ENCODE results near the gene ARL5A.
"Not testable (repeated sequence)": the region's sequence is repeated elsewhere in the genome, so short reads cannot be mapped to it uniquely, and the experiment has no call there.

Gene ARL5A, protein sequence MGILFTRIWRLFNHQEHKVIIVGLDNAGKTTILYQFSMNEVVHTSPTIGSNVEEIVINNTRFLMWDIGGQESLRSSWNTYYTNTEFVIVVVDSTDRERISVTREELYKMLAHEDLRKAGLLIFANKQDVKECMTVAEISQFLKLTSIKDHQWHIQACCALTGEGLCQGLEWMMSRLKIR

DNA sequence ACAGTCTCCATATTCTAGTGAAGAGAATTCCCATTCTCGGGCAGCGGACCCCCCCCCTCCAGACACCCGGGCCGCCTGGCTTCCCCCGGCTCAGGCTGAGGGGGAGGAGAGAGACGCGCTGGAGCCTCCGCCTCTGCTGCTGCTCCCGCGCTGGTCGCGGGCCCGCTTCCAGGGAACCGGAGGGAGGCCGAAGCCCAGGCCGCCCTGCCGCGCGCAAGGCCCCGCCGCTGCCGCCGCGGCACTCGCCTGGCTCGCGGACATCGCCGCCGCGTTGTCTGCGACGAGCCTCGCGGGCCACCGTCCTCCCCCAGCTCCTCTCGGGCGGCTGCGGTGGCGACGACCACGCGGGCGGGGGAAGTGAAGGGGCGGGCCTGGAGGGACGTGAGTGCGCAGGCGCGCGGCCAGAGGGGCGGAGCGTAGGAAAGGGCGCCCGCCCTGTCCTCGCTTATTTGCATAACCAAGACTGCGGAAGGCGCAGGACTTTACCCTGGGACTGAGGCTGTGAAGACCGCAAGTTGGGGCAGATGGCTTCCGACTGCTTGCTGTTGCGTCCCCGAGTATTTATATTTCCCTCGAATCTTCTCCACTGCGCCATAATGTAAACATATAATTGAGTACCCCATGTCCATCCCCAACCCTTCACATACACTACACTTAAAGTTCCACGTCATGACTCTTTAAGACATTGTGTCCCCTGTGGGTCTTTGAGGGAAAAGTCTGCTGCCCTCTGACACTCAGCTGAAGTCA, at the start of gene ARL5A:
Gene ARL5A, minus strand, starts transcription at position 279 of the 747 bp plus-strand sequence. Its CDS starts 245 bp downstream, at position 34.
- TF ChIP-seq, protein P1, sequence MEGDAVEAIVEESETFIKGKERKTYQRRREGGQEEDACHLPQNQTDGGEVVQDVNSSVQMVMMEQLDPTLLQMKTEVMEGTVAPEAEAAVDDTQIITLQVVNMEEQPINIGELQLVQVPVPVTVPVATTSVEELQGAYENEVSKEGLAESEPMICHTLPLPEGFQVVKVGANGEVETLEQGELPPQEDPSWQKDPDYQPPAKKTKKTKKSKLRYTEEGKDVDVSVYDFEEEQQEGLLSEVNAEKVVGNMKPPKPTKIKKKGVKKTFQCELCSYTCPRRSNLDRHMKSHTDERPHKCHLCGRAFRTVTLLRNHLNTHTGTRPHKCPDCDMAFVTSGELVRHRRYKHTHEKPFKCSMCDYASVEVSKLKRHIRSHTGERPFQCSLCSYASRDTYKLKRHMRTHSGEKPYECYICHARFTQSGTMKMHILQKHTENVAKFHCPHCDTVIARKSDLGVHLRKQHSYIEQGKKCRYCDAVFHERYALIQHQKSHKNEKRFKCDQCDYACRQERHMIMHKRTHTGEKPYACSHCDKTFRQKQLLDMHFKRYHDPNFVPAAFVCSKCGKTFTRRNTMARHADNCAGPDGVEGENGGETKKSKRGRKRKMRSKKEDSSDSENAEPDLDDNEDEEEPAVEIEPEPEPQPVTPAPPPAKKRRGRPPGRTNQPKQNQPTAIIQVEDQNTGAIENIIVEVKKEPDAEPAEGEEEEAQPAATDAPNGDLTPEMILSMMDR (conservative IDR thresholded peaks at IDR 0.05; ENCODE audit: control insufficient read depth, insufficient read depth, low read depth, low read length) = no peak
- DNase-seq (ENCODE audit: low read depth) = peak; percentile 92
- peak within 1 kb of the TSS; percentile 97 for H3K4me3 ChIP-seq (ENCODE audit: control insufficient read depth, low read depth, low read length)

DNA sequence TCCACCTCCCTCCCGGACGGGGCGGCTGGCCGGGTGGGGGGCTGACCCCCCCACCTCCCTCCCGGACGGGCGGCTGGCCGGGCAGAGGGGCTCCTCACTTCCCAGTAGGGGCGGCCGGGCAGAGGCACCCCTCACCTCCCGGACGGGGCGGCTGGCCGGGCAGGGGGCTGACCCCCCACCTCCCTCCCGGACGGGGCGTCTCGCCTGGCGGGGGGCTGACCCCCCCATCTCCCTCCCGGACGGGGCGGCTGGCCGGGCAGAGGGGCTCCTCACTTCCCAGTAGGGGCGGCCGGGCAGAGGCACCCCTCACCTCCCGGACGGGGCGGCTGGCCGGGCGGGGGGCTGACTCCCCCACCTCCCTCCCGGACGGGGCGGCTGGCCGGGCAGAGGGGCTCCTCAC, 47.4 kb upstream of the ARL5A start:
- not testable (repeated sequence) for DNase-seq (ENCODE audit: low read depth)

DNA sequence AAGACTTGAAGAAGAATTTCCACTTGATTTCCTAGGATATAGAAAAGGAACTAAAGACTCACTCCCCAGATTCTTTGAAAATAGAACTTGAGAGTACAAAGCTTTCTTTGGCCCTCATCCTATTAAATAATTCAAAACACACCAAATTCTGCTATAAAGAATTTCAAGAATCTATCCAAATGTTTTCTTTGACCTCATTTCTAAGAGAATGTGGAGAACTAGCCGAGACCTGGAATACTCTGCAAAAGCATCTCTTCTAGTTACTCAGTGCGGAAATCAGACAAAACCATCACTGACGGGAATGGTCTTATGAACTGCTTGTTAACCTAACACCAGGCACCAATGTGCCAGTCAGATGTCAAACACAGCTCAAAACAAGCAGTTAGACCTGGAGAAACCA, 44.2 kb upstream of the ARL5A start:
- DNase-seq (ENCODE audit: low read depth) = peak; percentile 11
- TF ChIP-seq, protein P1 (conservative IDR thresholded peaks at IDR 0.05; ENCODE audit: control insufficient read depth, insufficient read depth, low read depth, low read length) = no peak
- no peak overlapping the region for H3K4me3 ChIP-seq (ENCODE audit: control insufficient read depth, low read depth, low read length)

More for the DNA sequence above, 47.4 kb upstream of the ARL5A start:
- H3K4me3 ChIP-seq (ENCODE audit: control insufficient read depth, low read depth, low read length) = not testable (repeated sequence)

DNA sequence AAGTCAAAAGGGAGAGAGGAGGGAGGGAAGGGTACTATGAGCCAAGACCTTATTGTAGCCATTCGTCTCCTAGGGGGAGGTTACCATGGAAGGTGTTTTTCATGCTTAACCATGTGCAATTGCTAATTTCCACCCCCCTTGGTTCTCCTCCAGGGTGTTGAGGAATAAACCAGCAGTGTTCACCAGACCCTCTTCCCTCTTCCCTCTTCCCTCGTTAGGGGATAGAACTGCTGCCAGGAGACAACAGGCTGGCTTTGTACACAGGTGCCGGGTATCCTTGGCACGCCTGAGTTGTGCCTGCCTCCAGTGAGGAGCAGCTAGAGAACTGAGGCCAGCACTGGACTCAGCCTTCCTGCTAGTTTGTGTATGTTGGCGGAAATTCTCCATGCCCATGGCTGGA, 41.1 kb upstream of the ARL5A start:
- no peak for DNase-seq (ENCODE audit: low read depth)
- TF ChIP-seq, protein P1 (conservative IDR thresholded peaks at IDR 0.05; ENCODE audit: control insufficient read depth, insufficient read depth, low read depth, low read length) = no peak
- no peak overlapping the region for H3K4me3 ChIP-seq (ENCODE audit: control insufficient read depth, low read depth, low read length)

DNA sequence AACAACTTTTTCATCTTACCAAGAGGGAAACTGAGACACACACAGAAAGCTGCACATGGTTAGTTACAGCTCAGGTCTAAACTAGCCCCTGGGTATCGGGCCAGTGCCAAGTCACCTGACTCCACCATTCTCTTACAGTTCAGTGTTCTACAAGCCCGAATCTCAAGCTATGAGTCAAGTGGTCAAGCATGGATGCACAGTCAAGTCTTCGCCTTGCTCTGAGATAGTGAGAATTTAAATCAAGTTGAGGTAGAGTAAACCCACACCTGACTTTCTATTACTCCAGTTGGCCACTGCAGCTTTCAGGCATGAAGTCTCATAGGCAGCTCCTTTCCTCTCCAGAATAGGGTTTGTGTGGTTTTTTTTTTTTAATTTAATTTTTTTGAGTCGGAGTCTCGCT, 34.5 kb upstream of the ARL5A start:
- TF ChIP-seq, protein P1 (conservative IDR thresholded peaks at IDR 0.05; ENCODE audit: control insufficient read depth, insufficient read depth, low read depth, low read length) = no peak
- H3K4me3 ChIP-seq (ENCODE audit: control insufficient read depth, low read depth, low read length) = no peak overlapping the region
- no peak for DNase-seq (ENCODE audit: low read depth)

DNA sequence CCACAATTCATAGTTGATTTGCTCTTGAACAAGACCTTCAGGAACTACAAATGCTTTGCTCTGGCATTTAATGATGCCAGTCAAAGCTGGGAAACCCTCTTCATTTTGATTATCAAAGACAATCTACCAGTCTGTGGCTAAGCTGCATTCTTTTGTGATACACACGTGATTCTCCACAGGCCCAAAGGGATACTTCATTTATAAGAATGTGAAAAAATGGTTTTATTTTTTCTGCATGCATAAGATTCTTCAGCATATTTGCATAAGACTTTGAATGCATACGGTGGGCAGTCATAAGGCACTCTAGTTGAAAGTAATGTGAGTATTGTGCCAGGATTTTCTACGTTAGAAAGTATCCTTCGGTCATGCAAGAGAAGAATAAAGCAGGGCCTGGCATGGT, 33.0 kb upstream of the ARL5A start:
- no peak overlapping the region for H3K4me3 ChIP-seq (ENCODE audit: control insufficient read depth, low read depth, low read length)
- TF ChIP-seq, protein P1 (conservative IDR thresholded peaks at IDR 0.05; ENCODE audit: control insufficient read depth, insufficient read depth, low read depth, low read length) = no peak
- DNase-seq (ENCODE audit: low read depth) = no peak

DNA sequence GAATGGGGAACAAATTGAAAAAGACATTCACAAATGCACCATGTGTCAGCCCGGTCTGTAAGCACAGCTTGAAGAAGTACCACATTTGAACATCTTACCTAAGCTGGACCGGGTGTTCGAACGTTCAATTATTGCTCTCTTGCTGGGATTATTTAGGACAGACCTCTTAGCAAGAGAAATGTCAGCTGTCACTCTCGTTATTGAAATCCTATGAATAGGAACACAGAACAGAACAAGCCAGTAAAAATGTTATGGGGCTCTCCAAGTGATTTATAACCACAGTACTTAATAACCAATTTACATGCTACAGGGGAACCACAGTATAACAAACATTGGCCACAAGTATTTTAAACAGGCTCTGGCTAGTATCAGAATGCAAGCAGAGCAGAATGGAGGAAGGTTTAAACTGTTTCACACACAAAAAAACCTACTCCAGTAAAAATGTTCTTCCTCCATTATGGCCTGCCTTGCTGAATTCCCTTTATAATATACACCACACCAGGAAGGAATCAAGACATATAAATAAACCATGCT, 32.5 kb upstream of the ARL5A start:
- no peak overlapping the region for H3K4me3 ChIP-seq (ENCODE audit: control insufficient read depth, low read depth, low read length)
- no peak for DNase-seq (ENCODE audit: low read depth)
- TF ChIP-seq, protein P1 (conservative IDR thresholded peaks at IDR 0.05; ENCODE audit: control insufficient read depth, insufficient read depth, low read depth, low read length) = no peak
